Right renal cortex interstitium (tissue), 3 donors: ENCODE results near the gene LRRC8D. TPM values are rescaled to one million over a fixed set of nuclear protein-coding genes. Genes with fewer than 3 reads are reported as not detected.

Experiments
- DNase-seq, 3 donors: peaks; one replicate each; pipeline ENCODE4 v3.0.0-alpha.2; 2013; ENCODE audit warnings: low read depth in 3 of 3, low spot score in 2 of 3
- polyA plus RNA-seq, 3 donors: library from polyadenylated mRNA; unstranded; fragments of 120-200 nt; gene quantifications; one replicate each; pipeline ENCODE4 v1.2.1, GENCODE V29; 2013; ENCODE audit not compliant: insufficient read length in 3 of 3

Gene LRRC8D
- polyA plus RNA-seq, 3 donors, result 38.5 to 42.3 (median 40.4) TPM

GRCh38 chr1:89865498-89866382, 44.9 kb downstream of the LRRC8D start:
- no peak for DNase-seq

- DNase-seq, result no peak
These were observed 45.7 kb downstream of the LRRC8D start for GRCh38 chr1:89866568-89866967.

- DNase-seq, result no peak
These were observed 50.2 kb downstream of the LRRC8D start for GRCh38 chr1:89870998-89871397.

GRCh38 chr1:89871768-89872473, 51.1 kb downstream of the LRRC8D start:
- DNase-seq, result no peak

GRCh38 chr1:89872567-89872966, 51.7 kb downstream of the LRRC8D start:
- no peak for DNase-seq

GRCh38 chr1:89873288-89873687, 52.5 kb downstream of the LRRC8D start:
- no peak for DNase-seq

GRCh38 chr1:89873770-89874169, 52.9 kb downstream of the LRRC8D start:
- peak; percentile 52 to 68 (median 67) for DNase-seq

GRCh38 chr1:89876463-89876862, 55.6 kb downstream of the LRRC8D start:
- no peak for DNase-seq

- DNase-seq, result no peak
These were observed 56.9 kb downstream of the LRRC8D start for GRCh38 chr1:89877756-89878155.

GRCh38 chr1:89878256-89878655, 57.4 kb downstream of the LRRC8D start:
- DNase-seq, result no peak

GRCh38 chr1:89880679-89881078, 59.8 kb downstream of the LRRC8D start:
- no peak for DNase-seq

- no peak for DNase-seq
These were observed 60.7 kb downstream of the LRRC8D start for GRCh38 chr1:89881415-89882058.

- no peak for DNase-seq
These were observed 61.7 kb downstream of the LRRC8D start for GRCh38 chr1:89882348-89883029.

GRCh38 chr1:89883030-89883379, 62.2 kb downstream of the LRRC8D start:
- DNase-seq, result no peak

GRCh38 chr1:89884718-89885596, 64.1 kb downstream of the LRRC8D start:
- DNase-seq, result no peak

- DNase-seq, result no peak
These were observed 66.4 kb downstream of the LRRC8D start for GRCh38 chr1:89887270-89887669.

GRCh38 chr1:89887713-89888112, 66.9 kb downstream of the LRRC8D start:
- no peak for DNase-seq

- no peak for DNase-seq
These were observed 67.9 kb downstream of the LRRC8D start for GRCh38 chr1:89888480-89889322.

- DNase-seq, result no peak
These were observed 68.4 kb downstream of the LRRC8D start for GRCh38 chr1:89889323-89889615.
